Activated CD8-positive, alpha-beta memory T cell treated with anti-CD3 and anti-CD28 coated beads for 1 hour (primary cell): Measurements from ENCODE around the gene NBR1.
"Not testable (repeated sequence)": the region's sequence is repeated elsewhere in the genome, so short reads cannot be mapped to it uniquely, and the experiment has no call there.

Experiments
- DNase-seq, 2 donors: peaks; one replicate each; pipeline ENCODE4 v3.0.0-alpha.2; 2020; ENCODE audit warnings: low read depth in 1 of 2; ENCODE audit errors: extremely low read depth in 1 of 2

The NBR1 gene

GRCh38 chr17:43240596-43241352, 69.8 kb downstream of the NBR1 start:
- not testable (repeated sequence) for DNase-seq

DNA sequence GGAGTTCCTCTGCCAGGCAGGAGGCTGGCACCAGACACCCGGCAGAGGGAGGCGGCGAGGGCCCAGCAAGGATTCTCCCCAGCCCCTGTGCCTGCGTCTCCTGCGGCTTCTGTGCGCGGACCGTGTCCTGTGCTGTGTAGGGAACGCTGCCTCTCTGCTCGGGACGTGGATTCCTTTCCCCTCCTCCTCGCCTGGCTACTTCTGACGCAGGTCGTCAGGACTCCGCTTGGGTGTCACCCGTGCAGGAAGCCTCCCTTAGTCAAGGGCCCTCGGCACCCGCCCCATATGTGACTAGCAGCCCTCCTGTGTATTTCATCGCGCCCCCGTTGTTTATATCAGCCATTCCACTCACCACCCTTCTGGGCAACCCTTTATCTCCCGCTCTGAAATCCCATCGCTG, 75.4 kb downstream of the NBR1 start:
- DNase-seq: not testable (repeated sequence)
